Smooth muscle cell (in vitro differentiated cells): ENCODE measurements around the gene CTPS1. TPM values are rescaled to one million over a fixed set of nuclear protein-coding genes. Genes with fewer than 3 reads are reported as not detected.

ENCODE experiments used
- DNase-seq: peaks from one replicate; lab custom pipeline; 2025; ENCODE audit not compliant: unreplicated experiment; lab: John Stamatoyannopoulos, UW
- H2AFZ ChIP-seq: fragments of 200-600 bp; sonication (generic); 2 replicates; pipeline ENCODE4 v1.6.0; 2016; ENCODE audit warnings: antibody characterized with exemption, low read depth, mild to moderate bottlenecking
- H3F3A ChIP-seq: fragments of 200-600 bp; sonication (generic); 2 replicates; pipeline ENCODE4 v1.6.0; 2017; ENCODE audit warnings: antibody characterized with exemption, low read depth
- H3K27ac ChIP-seq: fragments of 200-600 bp; sonication (generic); 2 replicates; pipeline ENCODE4 v1.5.1; 2016; ENCODE audit warnings: low read depth, mild to moderate bottlenecking
- H3K27me3 ChIP-seq: fragments of 200-600 bp; sonication (generic); 2 replicates; pipeline ENCODE4 v1.6.1; 2016; ENCODE audit warnings: low read depth, mild to moderate bottlenecking
- H3K36me3 ChIP-seq: fragments of 200-600 bp; sonication (generic); 2 replicates; pipeline ENCODE4 v1.5.1; 2016; ENCODE audit warnings: low read depth
- H3K4me1 ChIP-seq: fragments of 200-600 bp; sonication (generic); 2 replicates; pipeline ENCODE4 v1.5.1; 2016; ENCODE audit warnings: low read depth
- H3K4me2 ChIP-seq: fragments of 200-600 bp; sonication (generic); 2 replicates; pipeline ENCODE4 v1.6.0; 2016; ENCODE audit warnings: mild to moderate bottlenecking
- H3K4me3 ChIP-seq: fragments of 200-600 bp; sonication (generic); 2 replicates; pipeline ENCODE4 v1.5.1; 2016; ENCODE audit warnings: mild to moderate bottlenecking
- H3K79me2 ChIP-seq: fragments of 200-600 bp; sonication (generic); 2 replicates; pipeline ENCODE4 v1.6.0; 2016; ENCODE audit warnings: low read depth, mild to moderate bottlenecking
- H3K9ac ChIP-seq: fragments of 200-600 bp; sonication (generic); 2 replicates; pipeline ENCODE4 v1.6.0; 2016; ENCODE audit warnings: low read depth
- H3K9me3 ChIP-seq: fragments of 200-600 bp; sonication (generic); replicated peaks from 2 replicates; pipeline ENCODE4 v1.5.1; 2016; ENCODE audit warnings: low read depth
- H4K20me1 ChIP-seq: fragments of 200-600 bp; sonication (generic); 2 replicates; pipeline ENCODE4 v1.6.0; 2016; ENCODE audit warnings: low read depth
- WGBS: methylation state at CpG from one replicate; pipeline ENCODE4 v1.1.7; 2016; ENCODE audit warnings: low lambda C conversion rate; 5-methylcytosine and 5-hydroxymethylcytosine counted together
- polyA plus RNA-seq: library from polyadenylated mRNA; unstranded; fragments of >200 nt; fragmentation: Nextera tagmentation; extraction: Ambion mirVana; gene quantifications from 2 replicates; pipeline ENCODE4 v1.2.1, GENCODE V29; 2016
- total RNA-seq: library from RNA; depleted of rRNA; stranded (reverse); fragments of >200 nt; gene quantifications from 2 replicates; pipeline ENCODE4 v1.2.3, GENCODE V29; 2014
- TF ChIP-seq, protein P1 (sequence below): fragments of 200-600 bp; sonication (generic); IDR thresholded peaks from 2 replicates; pipeline ENCODE4 v1.5.1; 2017; ENCODE audit warnings: borderline replicate concordance, mild to moderate bottlenecking, antibody characterized with exemption; ENCODE audit not compliant: insufficient read depth, poor library complexity, severe bottlenecking

Gene CTPS1
- total and polyA plus RNA-seq, 2 experiments from 2014 or later, result 20.9 to 24.4 TPM

DNA sequence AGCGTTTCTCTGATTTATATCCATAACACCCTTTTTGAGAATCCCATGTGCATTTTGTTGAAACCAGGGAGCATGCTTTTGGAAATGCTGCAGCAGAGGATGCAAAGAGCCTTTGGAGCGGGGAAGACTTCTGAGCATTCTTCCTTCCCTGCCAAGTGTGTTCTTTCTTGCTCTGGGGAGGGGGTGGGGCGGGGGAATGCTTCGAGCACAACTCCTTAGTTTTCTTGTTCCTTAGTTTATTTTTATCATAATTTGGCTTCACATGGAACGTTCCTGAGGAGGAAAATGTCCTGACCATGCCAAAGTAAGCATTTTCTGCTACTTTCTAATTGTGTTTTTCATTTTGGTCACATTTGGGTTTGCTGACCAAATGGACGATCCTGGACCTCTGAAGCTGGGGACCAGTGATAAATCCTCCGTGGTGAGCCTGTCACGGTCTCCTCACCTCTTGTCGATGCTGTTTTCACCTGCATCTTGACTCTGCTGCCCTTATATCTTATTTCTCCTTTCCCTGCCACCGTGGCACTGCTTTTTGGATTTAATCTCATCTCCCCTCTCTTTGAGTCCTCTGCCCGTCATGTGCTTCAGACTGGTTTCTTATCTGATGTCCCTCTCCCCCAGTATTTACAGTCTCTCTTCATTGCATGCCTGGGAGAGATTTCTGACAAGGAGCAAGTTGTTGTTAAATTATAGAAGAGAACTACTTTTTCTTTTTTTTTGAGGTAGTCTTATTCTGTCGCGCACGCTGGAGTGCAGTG lies 2.4 kb downstream of the CTPS1 start:
- Histone ChIP-seq H3K9me3 (no peaks in the 10 kb centered on the region), H3K36me3 (peaks cover 9% of the 10 kb centered on the region), H3K4me1 (peaks cover 13% of the 10 kb centered on the region), H4K20me1 (peaks cover 44% of the 10 kb centered on the region), H2AFZ (no peak overlapping the region), H3K79me2 (peaks cover 37% of the 10 kb centered on the region), H3K27me3 (no peaks in the 10 kb centered on the region), H3K4me2 (peak overlapping the region; percentile 94), H3K27ac (no peak overlapping the region), H3K4me3 (peak overlapping the region; percentile 74), H3K9ac (no peak overlapping the region), H3F3A (peaks cover 12% of the 10 kb centered on the region)
- DNase-seq, result no peak
- TF ChIP-seq, protein P1, sequence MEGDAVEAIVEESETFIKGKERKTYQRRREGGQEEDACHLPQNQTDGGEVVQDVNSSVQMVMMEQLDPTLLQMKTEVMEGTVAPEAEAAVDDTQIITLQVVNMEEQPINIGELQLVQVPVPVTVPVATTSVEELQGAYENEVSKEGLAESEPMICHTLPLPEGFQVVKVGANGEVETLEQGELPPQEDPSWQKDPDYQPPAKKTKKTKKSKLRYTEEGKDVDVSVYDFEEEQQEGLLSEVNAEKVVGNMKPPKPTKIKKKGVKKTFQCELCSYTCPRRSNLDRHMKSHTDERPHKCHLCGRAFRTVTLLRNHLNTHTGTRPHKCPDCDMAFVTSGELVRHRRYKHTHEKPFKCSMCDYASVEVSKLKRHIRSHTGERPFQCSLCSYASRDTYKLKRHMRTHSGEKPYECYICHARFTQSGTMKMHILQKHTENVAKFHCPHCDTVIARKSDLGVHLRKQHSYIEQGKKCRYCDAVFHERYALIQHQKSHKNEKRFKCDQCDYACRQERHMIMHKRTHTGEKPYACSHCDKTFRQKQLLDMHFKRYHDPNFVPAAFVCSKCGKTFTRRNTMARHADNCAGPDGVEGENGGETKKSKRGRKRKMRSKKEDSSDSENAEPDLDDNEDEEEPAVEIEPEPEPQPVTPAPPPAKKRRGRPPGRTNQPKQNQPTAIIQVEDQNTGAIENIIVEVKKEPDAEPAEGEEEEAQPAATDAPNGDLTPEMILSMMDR, result no peak
- 55% methylated on average over 14 of the region's 14 CpGs for WGBS

DNA sequence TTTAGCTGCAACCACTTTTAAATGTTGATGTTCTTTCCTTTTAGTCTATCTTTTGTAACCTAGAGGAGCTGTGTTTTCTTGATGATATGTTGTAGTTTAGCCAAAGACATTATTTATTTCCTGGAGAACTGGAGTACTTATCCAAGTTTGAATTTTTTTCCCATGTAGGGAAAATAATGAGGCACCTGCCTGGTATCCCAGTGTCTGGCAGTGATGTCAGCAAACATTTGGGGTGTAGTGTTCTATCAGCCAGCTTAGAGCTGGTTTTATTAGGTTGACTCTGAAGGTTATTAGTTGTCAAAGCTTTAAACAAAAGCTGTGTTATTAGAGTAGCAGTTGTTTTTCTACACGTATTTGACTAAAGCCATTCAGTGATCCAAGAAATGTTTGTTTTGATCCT lies 3.2 kb downstream of the CTPS1 start:
- Histone ChIP-seq H3K27ac (no peak overlapping the region), H3K4me1 (peaks cover 13% of the 10 kb centered on the region), H3F3A (peaks cover 9% of the 10 kb centered on the region), H3K79me2 (peaks cover 37% of the 10 kb centered on the region), H3K27me3 (no peaks in the 10 kb centered on the region), H3K4me2 (no peak overlapping the region), H3K4me3 (no peak overlapping the region), H3K9ac (no peak overlapping the region), H2AFZ (no peak overlapping the region), H3K36me3 (peaks cover 9% of the 10 kb centered on the region), H3K9me3 (no peaks in the 10 kb centered on the region), H4K20me1 (peaks cover 44% of the 10 kb centered on the region)
- TF ChIP-seq, protein P1, result no peak
- DNase-seq, result no peak
- WGBS, result 59% methylated on average over 1 of the region's 1 CpG

DNA sequence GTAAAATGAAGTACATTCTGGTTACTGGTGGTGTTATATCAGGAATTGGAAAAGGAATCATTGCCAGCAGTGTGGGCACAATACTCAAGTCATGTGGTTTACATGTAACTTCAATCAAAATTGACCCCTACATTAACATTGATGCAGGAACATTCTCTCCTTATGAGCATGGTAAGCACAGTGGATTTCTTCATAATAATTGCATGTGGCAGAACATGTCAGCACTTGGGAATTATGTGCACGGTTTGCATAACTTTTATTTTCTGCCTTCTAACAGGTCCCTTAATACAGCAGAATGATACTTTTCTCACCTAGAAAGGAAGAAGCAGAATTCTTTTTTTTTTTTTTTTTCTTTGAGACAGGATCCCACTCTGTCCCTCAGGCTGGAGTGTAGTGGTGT lies 3.8 kb downstream of the CTPS1 start:
- Histone ChIP-seq H4K20me1 (peaks cover 44% of the 10 kb centered on the region), H3K9me3 (no peaks in the 10 kb centered on the region), H3K36me3 (peaks cover 11% of the 10 kb centered on the region), H3K9ac (no peak overlapping the region), H3F3A (peaks cover 4% of the 10 kb centered on the region), H3K79me2 (peaks cover 37% of the 10 kb centered on the region), H3K27me3 (no peaks in the 10 kb centered on the region), H3K4me2 (no peak overlapping the region), H3K4me3 (no peak overlapping the region), H3K4me1 (peaks cover 13% of the 10 kb centered on the region), H2AFZ (no peak overlapping the region), H3K27ac (no peak overlapping the region)
- TF ChIP-seq, protein P1, result no peak
- WGBS, result 89% methylated on average over 1 of the region's 1 CpG
- no peak for DNase-seq

DNA sequence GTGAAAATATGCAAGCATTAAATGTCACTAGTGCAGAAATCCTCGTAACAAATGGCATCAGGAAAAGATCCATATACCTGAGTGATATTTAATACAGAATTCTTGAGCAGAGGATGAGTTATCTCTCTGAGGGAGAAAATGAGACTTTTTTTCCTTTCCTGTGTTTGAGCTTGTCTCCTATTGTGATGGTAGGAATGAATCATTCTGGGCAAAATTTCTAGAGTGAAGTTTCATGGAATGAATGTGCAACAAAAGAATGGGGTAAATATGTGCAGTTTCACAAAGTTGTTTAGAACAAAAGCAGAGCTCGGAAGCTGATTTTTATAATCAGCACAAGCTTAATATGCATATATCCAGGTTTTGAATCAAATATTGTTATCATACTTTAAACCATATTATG lies 4.6 kb downstream of the CTPS1 start:
- H3K4me2 ChIP-seq, result no peak overlapping the region
- peaks cover 4% of the 10 kb centered on the region for H3F3A ChIP-seq
- H3K27me3 ChIP-seq, result no peaks in the 10 kb centered on the region
- H3K27ac ChIP-seq, result no peak overlapping the region
- peaks cover 44% of the 10 kb centered on the region for H4K20me1 ChIP-seq
- peaks cover 37% of the 10 kb centered on the region for H3K79me2 ChIP-seq
- WGBS, result 90% methylated on average over 2 of the region's 2 CpGs
- no peak overlapping the region for H2AFZ ChIP-seq
- peaks cover 16% of the 10 kb centered on the region for H3K36me3 ChIP-seq
- no peak overlapping the region for H3K4me3 ChIP-seq
- H3K9ac ChIP-seq, result no peak overlapping the region
- H3K4me1 ChIP-seq, result peaks cover 13% of the 10 kb centered on the region
- no peaks in the 10 kb centered on the region for H3K9me3 ChIP-seq
- DNase-seq, result no peak
- TF ChIP-seq, protein P1, result no peak
